Measurements from ENCODE around the gene RBMS3. TPM values are rescaled to one million over a fixed set of nuclear protein-coding genes. Genes with fewer than 3 reads are reported as not detected.

RBMS3 gene
- total and polyA plus RNA-seq, 2 experiments from 2014 or later = 20.8 TPM

GRCh38 chr3:29868543-29869101 lies 587.8 kb downstream of the RBMS3 start:
- Histone ChIP-seq H3K36me3 (no peaks in the 10 kb centered on the region), H3K27me3 (no peaks in the 10 kb centered on the region), H3K9me3 (ENCODE audit: low read depth) (no peaks in the 10 kb centered on the region), H3K4me3 (no peak overlapping the region), H3K4me1 (ENCODE audit: low read depth) (no peaks in the 10 kb centered on the region), H3K27ac (no peak overlapping the region)
- DNase-seq (ENCODE audit: low read depth in 1 of 2, low spot score in 1 of 2) = no peak
- no peak for TF ChIP-seq CTCF (IDR thresholded peaks at IDR 0.05; ENCODE audit: low read depth, low read length)

- no peak for TF ChIP-seq CTCF (IDR thresholded peaks at IDR 0.05; ENCODE audit: low read depth, low read length)
- Histone ChIP-seq H3K9me3 (ENCODE audit: low read depth) (no peaks in the 10 kb centered on the region), H3K36me3 (no peaks in the 10 kb centered on the region), H3K27ac (no peak overlapping the region), H3K4me1 (ENCODE audit: low read depth) (no peaks in the 10 kb centered on the region), H3K4me3 (no peak overlapping the region), H3K27me3 (no peaks in the 10 kb centered on the region)
- DNase-seq (ENCODE audit: low read depth in 1 of 2, low spot score in 1 of 2) = no peak
These were observed 589.3 kb downstream of the RBMS3 start for GRCh38 chr3:29870136-29870535.

GRCh38 chr3:29871087-29871486 lies 590.2 kb downstream of the RBMS3 start:
- TF ChIP-seq CTCF (IDR thresholded peaks at IDR 0.05; ENCODE audit: low read depth, low read length) = no peak
- no peaks in the 10 kb centered on the region for H3K4me1 ChIP-seq (ENCODE audit: low read depth)
- no peaks in the 10 kb centered on the region for H3K27me3 ChIP-seq
- no peaks in the 10 kb centered on the region for H3K9me3 ChIP-seq (ENCODE audit: low read depth)
- H3K36me3 ChIP-seq = no peaks in the 10 kb centered on the region
- DNase-seq (ENCODE audit: low read depth in 1 of 2, low spot score in 1 of 2) = no peak
- no peak overlapping the region for H3K27ac ChIP-seq
- no peak overlapping the region for H3K4me3 ChIP-seq

GRCh38 chr3:29880809-29881208 lies 599.9 kb downstream of the RBMS3 start:
- no peak for TF ChIP-seq CTCF (IDR thresholded peaks at IDR 0.05; ENCODE audit: low read depth, low read length)
- no peaks in the 10 kb centered on the region for H3K36me3 ChIP-seq
- H3K27ac ChIP-seq = no peak overlapping the region
- DNase-seq (ENCODE audit: low read depth in 1 of 2, low spot score in 1 of 2) = no peak
- H3K4me1 ChIP-seq (ENCODE audit: low read depth) = no peaks in the 10 kb centered on the region
- no peaks in the 10 kb centered on the region for H3K9me3 ChIP-seq (ENCODE audit: low read depth)
- no peaks in the 10 kb centered on the region for H3K27me3 ChIP-seq
- H3K4me3 ChIP-seq = no peak overlapping the region

- Histone ChIP-seq H3K27ac (no peak overlapping the region), H3K27me3 (no peaks in the 10 kb centered on the region), H3K4me3 (no peak overlapping the region), H3K36me3 (no peaks in the 10 kb centered on the region), H3K9me3 (ENCODE audit: low read depth) (no peaks in the 10 kb centered on the region), H3K4me1 (ENCODE audit: low read depth) (no peaks in the 10 kb centered on the region)
- no peak for TF ChIP-seq CTCF (IDR thresholded peaks at IDR 0.05; ENCODE audit: low read depth, low read length)
- no peak for DNase-seq (ENCODE audit: low read depth in 1 of 2, low spot score in 1 of 2)
These were observed 606.6 kb downstream of the RBMS3 start for GRCh38 chr3:29887451-29887850.

GRCh38 chr3:29889215-29889614 lies 608.3 kb downstream of the RBMS3 start:
- no peak for DNase-seq (ENCODE audit: low read depth in 1 of 2, low spot score in 1 of 2)
- H3K4me1 ChIP-seq (ENCODE audit: low read depth) = no peaks in the 10 kb centered on the region
- no peaks in the 10 kb centered on the region for H3K27me3 ChIP-seq
- H3K27ac ChIP-seq = no peak overlapping the region
- no peak for TF ChIP-seq CTCF (IDR thresholded peaks at IDR 0.05; ENCODE audit: low read depth, low read length)
- H3K9me3 ChIP-seq (ENCODE audit: low read depth) = no peaks in the 10 kb centered on the region
- H3K36me3 ChIP-seq = no peaks in the 10 kb centered on the region
- H3K4me3 ChIP-seq = no peak overlapping the region
